ELR (cell line): ENCODE results near the gene CACNA2D4.

Source experiments
- DNase-seq: peaks from one replicate; pipeline ENCODE4 v3.0.0-alpha.2; 2015; ENCODE audit warnings: low read depth

CACNA2D4 gene

GRCh38 chr12:1815814-1816729 lies 102.4 kb downstream of the CACNA2D4 start:
- DNase-seq, result peak; percentile 20

DNA sequence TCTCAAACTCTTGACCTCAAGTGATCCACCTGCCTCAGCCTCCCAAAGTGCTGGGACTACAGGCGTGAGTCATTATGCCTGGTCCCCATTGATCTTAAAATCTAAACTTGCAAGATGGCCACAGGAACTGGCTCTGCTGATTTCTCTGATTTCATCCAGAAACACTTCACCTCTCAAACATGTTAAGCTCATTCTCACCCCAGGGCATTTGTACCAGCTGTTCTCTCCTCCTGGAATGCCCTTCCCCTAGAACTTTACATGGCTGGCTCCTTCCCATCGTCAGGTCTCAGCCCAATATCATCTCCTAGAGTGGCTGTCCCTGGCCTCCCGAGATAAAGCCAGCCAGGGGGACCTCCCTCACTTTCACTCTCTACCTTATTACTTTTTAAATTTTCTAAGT lies 103.3 kb downstream of the CACNA2D4 start:
- no peak for DNase-seq

DNA sequence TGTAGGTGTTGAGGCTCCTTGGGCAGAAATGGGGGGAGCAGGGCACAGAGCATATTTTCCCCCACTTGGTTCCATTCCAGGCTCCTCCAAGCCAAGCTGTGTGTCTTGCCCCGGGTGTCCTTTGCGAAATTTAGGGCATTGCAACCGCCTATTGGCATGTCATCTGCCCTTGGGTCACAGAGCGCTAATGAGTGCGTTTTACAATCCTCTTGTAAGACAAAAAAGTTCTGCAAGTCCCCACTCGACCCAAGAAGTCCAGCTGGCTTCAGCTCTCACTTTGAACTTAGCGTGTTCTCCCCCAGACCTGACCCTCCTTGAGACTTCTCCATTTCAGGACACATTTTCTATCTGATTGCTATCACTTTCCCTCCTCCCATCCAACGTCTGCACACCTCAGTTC lies 104.2 kb downstream of the CACNA2D4 start:
- no peak for DNase-seq

DNA sequence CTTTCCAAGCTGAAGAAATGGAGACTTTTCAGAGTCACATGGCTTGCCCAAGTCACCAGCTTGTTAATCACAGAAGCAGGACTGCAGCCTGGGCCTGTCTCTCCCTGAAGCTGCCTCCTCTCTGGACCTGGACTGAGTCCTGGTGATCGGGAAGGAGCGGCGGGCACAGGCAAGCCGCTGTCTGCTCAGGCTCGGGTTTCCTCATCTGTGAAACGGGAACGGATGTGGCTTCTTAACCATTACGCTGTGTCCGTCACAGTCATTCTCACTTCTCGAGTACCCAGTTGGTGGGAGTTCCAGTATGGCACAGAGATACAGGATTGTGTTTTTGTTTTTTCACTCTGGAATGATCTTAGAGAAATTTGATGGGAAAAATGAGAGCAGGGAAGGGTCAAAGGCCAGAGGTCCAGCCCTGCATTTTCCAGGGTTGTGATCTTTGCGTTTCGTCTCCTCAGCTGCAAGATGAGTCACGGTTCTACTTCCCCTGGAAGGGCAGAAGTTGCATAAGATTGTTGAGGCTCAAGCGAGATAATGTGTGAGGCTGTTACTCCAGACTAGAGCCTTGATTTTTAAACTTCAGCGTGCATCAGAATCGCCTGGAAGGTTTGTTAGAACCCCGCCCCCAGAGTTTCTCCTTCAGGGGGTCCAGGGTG lies 105.7 kb downstream of the CACNA2D4 start:
- DNase-seq, result peak; percentile 67

DNA sequence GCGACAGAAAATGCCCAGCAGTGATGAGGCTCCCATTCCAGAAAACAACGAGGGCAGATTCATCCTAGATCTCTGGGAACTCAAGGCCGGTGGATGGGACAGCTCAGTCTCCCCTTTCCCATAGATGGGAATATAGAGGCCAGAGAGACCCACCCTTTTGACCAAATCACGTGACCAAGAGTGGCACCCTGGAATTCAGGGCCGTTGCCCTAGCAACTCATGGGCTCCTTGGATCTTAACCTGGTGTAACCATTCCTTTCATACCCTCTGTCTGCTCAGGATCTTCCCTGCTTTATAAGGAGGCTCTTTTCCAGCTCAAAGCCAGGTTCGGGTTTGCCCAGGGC lies 106.5 kb downstream of the CACNA2D4 start:
- no peak for DNase-seq

GRCh38 chr12:1811281-1811947 lies 107.0 kb downstream of the CACNA2D4 start:
- DNase-seq, result peak; percentile 45

DNA sequence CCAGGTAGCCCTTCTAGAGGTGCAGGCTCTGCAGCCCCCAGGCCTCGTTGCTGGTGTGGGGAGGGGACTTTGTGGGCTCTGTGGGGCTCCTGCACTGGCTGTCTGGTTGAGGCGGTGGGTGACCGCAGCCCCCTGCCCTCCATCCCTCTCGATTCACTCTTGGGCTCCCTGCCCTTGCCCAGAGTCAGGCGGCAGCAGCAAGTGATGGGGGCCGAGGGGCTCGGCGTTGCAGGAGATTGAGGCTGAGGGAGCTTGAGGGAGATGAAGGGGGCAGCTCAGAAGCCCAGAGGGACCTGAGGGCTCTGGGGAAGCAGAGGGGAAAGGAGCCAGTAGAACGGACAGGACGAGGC lies 107.5 kb downstream of the CACNA2D4 start:
- DNase-seq, result no peak

GRCh38 chr12:1810201-1810930 lies 108.1 kb downstream of the CACNA2D4 start:
- peak; percentile 61 for DNase-seq

- no peak for DNase-seq
Observed at GRCh38 chr12:1809591-1810190, 108.8 kb downstream of the CACNA2D4 start.

GRCh38 chr12:1808798-1809480 lies 109.5 kb downstream of the CACNA2D4 start:
- no peak for DNase-seq

GRCh38 chr12:1808036-1808797 lies 110.2 kb downstream of the CACNA2D4 start:
- DNase-seq, result no peak

GRCh38 chr12:1807087-1807860 lies 111.2 kb downstream of the CACNA2D4 start:
- DNase-seq, result no peak

GRCh38 chr12:1806301-1807086 lies 112.0 kb downstream of the CACNA2D4 start:
- DNase-seq, result no peak

DNA sequence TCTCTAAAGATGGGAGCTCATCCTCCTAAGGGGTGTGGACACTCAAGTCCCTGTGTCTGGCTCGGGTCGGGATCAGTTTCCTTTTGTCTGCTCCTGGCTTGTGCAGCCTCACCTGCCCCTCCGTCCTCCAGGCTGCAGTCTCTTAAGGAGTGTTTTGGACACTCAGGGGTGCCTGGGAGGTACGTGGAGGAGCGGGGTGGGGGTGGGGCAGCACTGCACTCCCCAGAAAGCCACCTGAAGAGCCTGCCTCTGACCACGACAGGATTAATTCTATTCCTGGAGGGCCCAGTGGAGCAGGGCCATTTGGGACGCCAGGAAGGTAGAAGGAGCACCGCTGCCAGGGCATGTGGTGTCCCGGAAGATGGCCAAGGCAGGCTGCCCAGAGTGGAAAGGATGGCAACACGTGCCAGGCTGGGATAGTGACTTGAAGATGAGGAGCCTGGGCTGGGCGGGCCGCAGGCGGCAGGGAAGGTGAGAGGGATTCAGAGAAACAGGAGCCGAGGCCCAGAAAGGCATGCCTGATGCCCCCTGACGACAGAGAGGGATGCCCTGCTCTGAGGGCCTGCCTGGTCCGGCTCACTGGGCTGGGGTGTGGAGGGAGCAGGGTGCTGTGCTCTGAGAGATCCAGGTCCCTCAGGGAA lies 112.9 kb downstream of the CACNA2D4 start:
- no peak for DNase-seq

- peak; percentile 91 for DNase-seq
Observed at GRCh38 chr12:1804545-1805332, 113.7 kb downstream of the CACNA2D4 start.

GRCh38 chr12:1803736-1804135 lies 114.7 kb downstream of the CACNA2D4 start:
- DNase-seq, result no peak

GRCh38 chr12:1801303-1801975 lies 117.0 kb downstream of the CACNA2D4 start:
- DNase-seq, result no peak
